Hepatic stellate cell (primary cell): ENCODE results near the gene TASP1.
A peak's percentile ranks its signal among the peaks of the same experiment; 100 is the strongest.
"Not testable (repeated sequence)": the region's sequence is repeated elsewhere in the genome, so short reads cannot be mapped to it uniquely, and the experiment has no call there.

ENCODE experiments used
- DNase-seq: peaks from one replicate; pipeline ENCODE4 v3.0.0; 2011; ENCODE audit warnings: low spot score

Gene TASP1

DNA sequence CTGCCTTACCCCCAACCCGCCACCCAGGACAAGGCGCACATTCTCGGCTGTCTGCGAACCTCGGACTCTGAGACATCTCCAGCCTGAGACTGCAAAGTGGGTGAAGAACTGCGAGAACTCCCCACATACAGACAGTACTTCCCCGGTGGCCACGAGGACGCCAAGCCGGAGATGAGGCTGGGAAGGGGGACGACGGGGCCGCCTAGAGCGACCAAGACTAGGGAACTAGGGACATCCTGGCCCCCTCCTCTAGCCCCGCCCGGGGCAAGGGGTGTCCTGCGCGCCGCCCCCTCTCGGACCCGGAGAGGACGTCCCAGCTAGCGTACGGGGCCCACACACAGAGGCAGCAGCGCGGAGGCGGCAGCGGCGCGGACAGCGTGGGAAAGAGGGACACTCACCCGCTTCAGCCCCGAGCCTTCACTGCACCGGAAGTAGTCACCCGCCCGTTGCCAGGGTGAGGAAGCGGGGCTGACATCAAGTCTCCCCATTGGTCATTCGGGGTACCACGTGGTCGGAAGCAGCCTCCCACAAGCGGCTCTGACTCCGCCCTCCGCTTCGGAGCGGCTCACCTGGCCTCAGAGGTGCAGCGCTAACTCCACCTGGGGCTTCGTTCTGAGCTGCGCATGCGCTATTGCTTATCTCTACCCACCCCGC, at the start of gene TASP1:
Gene TASP1, minus strand, starts transcription at position 437 of the 654 bp plus-strand sequence. CDS start 8,854 bp downstream, outside the sequence.
- peak; percentile 95 for DNase-seq

DNA sequence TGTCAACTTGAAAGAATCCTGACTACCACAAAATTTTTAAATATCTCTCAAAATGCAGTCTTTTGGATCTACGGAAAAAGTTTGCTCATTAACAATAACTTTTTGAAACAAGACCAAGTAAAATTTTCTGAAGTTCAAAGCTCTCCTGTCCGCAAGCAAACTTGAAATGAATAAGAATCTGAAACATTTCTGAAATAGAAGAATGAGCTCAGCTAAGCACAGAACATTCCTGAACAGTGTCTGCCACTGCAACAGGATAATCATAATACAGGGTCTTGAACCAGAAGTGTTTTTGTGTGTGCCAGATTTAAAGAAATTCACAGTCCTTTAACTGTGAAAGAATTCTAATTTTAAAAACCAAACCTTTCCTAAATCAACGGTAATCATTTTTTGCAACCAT, 49.1 kb upstream of the TASP1 start:
- no peak for DNase-seq

DNA sequence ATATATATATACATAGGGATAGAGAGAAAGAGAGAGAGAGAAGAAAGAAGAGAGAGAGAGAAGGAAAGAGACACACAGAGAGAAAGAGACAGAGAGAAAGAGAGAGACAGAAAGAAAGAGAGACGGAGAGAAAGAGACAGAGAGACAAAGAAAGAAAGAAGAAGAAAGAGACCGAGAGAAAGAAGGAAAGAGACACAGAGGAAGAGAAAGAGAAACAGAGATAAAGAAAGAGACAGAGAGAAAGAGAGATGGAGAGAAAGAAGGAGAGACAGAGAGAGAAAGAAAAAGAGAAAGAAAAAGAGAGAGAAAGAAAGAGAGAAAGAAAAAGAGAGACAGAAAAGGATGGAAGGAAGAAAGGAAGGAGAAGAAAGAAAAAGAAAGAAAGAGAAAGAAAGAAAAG, 46.9 kb upstream of the TASP1 start:
- DNase-seq: no peak

DNA sequence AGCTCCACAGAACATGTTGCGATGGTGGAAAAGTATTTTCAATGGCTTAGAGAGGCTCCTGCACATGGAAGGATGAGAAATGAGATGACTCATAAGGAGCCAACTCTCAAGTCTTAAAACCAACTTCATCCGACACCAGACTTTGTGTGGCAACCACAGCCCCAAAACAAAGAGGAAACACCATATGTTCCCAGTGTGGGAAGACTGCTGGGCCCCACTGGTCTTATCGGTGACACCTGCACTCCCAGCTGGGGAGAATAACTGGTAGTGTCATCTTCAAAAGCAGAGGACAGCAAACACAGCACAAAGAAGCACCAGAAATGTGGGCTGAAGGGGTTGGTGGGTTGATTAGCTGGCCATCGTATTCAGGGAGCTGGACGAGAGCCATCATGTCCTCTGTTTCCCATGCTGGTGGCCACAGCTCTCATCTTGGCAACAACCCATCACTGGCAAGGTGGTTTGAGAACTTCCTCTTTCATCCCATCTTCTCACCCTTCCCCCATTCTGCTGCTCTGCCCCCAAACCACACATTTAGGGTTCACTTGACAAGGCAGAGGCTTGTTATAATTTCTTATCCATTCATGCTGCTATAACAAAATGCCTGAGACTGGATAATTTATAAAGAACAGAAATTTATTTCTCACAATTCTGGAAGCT, 46.0 kb upstream of the TASP1 start:
- DNase-seq: no peak

- DNase-seq: no peak
These were observed 45.1 kb upstream of the TASP1 start for GRCh38 chr20:13683833-13684232.

GRCh38 chr20:13681248-13682125, 42.8 kb upstream of the TASP1 start:
- no peak for DNase-seq

GRCh38 chr20:13678944-13679343, 40.2 kb upstream of the TASP1 start:
- no peak for DNase-seq

GRCh38 chr20:13677241-13677640, 38.5 kb upstream of the TASP1 start:
- no peak for DNase-seq

- no peak for DNase-seq
These were observed 38.0 kb upstream of the TASP1 start for GRCh38 chr20:13676682-13677081.

GRCh38 chr20:13672690-13673089, 34.0 kb upstream of the TASP1 start:
- no peak for DNase-seq

DNA sequence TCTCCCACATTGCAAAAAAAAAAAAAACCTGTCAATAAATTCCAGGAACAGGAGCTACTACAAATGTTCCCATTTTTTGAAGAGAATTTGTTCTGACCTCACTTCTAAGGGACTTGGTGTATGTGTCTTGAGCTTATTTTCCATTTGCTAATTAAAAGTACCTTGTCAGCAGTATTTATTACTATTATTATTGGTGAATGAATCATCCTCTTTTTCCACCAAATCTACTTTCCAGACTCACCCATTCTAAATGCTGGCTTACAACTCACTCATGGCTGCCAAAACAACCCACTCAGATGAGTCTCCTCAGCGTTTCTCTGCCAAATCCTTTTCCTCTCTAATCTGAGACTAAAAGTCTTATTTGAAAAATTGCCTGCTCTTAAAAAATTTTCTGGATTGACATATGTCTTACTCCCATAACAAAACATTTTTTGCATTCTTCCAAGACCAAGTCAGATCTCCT, 33.2 kb upstream of the TASP1 start:
- DNase-seq: peak; percentile 9

- no peak for DNase-seq
These were observed 32.8 kb upstream of the TASP1 start for GRCh38 chr20:13671512-13671911.

GRCh38 chr20:13670160-13670559, 31.4 kb upstream of the TASP1 start:
- DNase-seq: no peak

DNA sequence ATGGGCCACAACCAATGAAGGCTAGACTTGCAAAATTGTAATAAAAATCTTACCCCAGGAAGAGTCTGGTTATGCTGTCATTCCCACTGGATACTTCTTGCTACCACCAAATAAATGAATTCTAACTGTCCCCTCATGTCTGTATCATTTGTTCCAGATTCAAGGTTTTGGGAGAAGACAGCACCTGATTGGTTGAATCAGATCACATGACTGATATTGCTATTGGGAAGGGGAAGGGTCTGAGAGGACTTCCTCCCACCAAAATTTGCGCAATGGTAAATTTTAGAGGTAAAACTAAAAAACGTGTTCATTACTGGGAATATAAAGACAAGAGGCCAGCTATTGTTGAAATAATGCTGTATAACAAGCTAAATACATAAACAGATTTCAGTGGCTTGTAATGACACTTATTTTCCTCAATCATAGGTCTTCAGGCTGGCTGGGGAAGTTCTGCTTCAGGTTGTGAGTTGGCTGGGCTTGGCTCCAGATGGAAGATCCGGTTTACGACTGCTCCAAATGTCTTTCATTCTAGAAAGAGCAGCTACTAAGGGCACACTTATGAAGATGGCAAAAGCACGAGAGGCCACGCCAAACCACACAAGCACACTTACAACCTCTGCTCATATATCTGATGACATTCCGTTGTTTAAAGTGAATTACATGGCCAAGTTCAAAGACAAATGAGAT, 27.1 kb upstream of the TASP1 start:
- DNase-seq: no peak

DNA sequence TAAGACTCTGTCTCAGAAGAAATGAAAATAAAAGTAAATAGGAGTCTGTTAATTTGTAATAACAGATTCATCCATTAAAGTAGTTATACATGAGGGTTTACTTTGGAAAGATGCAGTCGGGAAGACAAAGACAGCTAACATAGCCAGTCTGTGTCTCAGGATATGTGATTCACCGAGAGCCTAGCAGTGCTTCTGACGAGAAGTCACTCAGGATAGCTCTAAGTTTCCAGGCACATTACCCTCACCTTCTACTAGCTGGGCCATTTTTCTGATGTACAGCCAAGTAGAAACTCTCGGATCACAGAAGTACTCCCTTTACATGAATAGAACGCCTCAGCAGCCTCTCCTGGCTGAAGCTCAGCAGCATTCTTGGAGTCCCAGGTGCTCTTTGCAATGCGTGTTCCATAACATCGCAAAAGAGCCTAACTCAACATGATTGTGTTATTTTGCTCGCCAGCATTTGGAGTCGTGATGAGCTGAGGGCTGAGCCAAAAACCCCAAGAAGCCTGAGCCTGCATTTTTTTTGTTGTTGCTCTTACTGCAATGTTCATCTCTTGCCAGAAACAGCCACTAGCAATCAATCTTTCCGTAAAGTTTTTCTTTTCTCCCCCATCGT, 22.4 kb upstream of the TASP1 start:
- no peak for DNase-seq

DNA sequence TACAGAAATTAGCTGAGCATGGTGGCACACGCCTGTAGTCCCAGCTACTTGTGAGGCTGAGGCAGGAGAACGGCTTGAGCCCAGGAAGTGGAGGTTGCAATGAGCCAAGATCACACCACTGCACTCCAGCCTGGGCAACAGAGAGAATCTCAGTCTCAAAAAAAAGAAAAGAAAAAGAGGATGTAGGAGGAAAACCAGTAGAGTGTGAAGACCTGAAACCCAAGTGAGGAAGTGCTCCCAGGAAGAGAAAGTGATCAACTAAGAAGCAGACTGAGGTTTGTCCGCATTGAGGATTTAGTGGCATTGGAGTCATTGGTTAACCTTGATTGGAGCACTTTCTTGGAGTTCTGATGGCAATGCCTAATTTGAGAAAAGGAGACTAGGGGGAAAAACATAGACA, 20.6 kb upstream of the TASP1 start:
- DNase-seq: no peak

GRCh38 chr20:13658060-13658459, 19.3 kb upstream of the TASP1 start:
- not testable (repeated sequence) for DNase-seq

GRCh38 chr20:13656721-13657368, 18.1 kb upstream of the TASP1 start:
- no peak for DNase-seq

- no peak for DNase-seq
These were observed 15.8 kb upstream of the TASP1 start for GRCh38 chr20:13654463-13655023.

DNA sequence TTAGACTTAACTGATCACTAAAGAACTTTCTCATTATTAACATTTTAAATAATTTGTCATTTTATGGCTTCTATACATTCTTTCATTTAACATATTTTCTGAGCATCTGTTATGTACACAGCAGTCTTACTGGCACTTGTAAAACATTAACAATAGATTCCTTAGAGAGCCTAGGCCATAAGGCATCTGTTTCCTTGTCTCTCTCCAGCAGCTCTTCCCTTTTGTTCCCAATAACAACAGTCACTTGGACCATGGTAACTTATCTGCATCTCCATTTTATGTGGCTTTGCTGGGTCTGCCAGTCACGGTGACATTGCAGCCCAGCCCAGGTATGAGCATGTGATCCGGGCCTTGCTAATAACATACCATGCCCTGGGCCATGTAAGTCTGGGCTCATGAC, 11.7 kb upstream of the TASP1 start:
- DNase-seq: no peak
